AG09319 (cell line): ENCODE data around the gene LGR6.

Experiments
- DNase-seq: peaks from one replicate; pipeline ENCODE4 v3.0.0-alpha.2; 2010; ENCODE audit warnings: low read depth; ENCODE audit errors: extremely low read depth
- TF ChIP-seq, protein P1 (sequence below): IDR thresholded peaks from 2 replicates; pipeline ENCODE4 v1.5.1; 2011; ENCODE audit warnings: low read depth, mild to moderate bottlenecking, inconsistent platforms, low read length, moderate library complexity

The LGR6 gene

DNA sequence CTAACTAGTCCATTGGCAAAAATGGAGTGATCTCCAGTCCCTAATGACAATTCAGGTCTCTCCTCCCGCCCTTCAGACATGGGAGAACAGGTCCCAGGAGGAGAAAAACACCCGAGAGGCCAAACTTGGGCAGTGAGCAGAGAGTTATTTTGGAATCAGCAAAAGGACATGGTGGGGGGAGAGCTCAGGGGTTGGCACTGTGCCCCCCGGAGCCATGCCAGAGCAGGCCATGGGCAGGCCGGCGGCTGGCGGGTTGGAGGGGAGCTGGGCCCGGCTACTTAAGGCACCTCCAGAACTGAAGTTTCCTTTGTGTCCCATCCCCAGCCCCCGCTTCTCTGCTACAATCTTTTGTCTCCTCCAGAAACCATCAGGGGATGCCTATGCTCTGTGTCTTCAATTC is 7.1 kb downstream of the LGR6 start:
- TF ChIP-seq, protein P1, sequence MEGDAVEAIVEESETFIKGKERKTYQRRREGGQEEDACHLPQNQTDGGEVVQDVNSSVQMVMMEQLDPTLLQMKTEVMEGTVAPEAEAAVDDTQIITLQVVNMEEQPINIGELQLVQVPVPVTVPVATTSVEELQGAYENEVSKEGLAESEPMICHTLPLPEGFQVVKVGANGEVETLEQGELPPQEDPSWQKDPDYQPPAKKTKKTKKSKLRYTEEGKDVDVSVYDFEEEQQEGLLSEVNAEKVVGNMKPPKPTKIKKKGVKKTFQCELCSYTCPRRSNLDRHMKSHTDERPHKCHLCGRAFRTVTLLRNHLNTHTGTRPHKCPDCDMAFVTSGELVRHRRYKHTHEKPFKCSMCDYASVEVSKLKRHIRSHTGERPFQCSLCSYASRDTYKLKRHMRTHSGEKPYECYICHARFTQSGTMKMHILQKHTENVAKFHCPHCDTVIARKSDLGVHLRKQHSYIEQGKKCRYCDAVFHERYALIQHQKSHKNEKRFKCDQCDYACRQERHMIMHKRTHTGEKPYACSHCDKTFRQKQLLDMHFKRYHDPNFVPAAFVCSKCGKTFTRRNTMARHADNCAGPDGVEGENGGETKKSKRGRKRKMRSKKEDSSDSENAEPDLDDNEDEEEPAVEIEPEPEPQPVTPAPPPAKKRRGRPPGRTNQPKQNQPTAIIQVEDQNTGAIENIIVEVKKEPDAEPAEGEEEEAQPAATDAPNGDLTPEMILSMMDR = no peak
- DNase-seq = no peak

DNA sequence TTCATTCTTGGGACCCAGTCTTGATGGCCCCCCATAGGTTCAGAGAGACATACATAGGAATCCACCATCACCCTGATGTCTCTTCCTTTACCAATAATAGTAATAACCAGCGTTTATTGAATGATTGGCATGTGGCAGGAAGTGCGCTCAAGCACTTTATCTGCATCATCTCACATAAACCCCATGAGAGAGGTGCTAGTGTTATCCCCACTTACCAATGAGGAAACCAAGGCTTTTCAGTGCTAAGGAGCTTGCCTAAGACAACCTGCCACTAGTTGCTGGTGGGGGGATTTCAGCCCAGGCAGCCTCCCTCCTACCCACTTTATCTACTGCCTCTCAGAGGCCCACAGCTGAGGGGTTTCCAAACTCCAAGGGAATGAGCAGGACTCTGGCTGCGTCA is 7.7 kb downstream of the LGR6 start:
- DNase-seq = no peak
- TF ChIP-seq, protein P1 = no peak

DNA sequence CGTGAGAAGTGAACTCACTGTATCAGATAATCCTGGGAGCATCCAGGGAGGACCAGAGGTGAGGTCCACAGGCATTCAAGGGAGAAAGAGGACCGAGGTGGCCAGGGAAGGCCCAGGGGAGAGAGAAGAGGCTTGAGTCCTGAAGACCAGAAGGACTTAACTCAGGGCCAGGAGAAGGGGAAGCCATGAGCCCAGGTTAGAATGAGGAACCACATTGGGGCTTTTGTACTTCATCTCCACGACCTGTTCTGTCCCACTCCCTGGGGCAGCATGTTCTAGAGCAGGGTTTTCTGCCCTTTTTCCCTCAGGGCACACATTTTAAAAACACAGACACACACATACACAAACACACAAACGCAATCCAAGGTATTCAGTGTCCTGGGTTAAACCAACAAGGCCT is 8.4 kb downstream of the LGR6 start:
- TF ChIP-seq, protein P1 = no peak
- DNase-seq = no peak

DNA sequence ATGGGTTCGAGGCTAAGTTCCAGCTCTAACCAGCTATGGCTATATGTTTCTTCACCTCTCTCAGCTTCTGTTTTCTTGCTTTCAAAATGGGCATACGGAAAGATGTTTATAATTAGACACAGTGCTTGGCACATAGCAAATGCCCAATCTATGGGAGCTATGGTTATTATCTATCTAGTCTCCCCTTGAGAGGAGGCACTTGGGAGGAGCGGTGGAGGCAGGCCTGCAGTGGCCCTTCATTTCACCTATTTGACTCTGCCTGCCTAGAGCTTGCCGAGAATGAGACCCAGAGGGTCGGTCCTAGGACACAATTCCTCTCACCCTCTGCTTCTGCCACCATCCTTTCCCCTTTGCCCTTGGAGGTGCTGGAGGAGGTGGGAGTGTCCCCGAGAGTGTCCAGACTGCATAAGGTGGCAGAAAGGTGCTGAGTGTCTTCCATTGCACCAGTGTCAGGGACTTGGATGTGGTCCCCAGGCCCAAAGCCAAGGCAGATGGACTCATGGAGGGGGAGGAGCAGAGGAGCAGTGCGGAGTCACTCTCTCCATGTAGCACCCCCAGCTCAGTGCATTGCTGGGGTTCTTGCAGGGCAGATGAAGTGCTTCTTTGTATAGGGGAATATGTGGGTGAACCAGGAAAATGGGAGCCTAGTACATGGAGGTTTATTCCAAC is 9.0 kb downstream of the LGR6 start:
- TF ChIP-seq, protein P1 = no peak
- no peak for DNase-seq

DNA sequence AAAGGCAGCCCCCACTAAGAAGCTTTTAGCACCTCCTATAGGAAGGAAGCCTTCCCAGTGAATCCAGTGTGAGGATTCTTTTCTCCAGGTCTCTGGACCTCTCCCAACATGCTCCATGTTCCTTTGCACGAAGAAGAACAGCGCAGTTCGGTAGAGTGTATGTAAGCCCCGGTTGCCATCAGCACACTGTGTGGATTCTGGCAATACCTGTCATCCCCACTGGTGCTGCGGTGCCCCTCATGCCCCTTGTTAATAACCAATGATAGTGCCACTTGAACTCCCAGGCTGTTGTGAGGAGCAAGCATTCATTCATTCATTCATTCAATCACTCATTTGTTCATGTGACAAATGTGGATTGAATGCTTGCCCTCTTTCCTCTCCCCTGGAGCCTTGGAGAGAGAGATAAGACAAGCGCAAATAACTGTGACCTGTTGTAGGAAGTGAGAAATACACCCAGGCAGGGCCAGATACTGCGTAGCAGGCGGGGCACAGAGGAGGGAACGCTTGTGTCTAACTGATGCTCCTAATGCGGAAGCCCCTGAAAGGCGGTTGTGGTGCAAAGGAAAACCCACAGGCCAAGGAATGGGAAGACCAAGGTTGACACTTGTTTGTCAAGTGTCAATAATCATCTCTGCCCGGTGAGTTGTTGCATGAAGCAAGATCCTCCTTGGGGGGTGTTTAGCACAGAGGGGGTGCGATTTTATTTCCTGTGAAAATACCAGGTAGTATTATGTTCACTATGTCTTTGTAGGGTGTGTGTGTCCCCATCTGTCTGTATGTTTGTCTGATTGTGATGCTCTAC is 9.8 kb downstream of the LGR6 start:
- no peak for DNase-seq
- TF ChIP-seq, protein P1 = no peak

DNA sequence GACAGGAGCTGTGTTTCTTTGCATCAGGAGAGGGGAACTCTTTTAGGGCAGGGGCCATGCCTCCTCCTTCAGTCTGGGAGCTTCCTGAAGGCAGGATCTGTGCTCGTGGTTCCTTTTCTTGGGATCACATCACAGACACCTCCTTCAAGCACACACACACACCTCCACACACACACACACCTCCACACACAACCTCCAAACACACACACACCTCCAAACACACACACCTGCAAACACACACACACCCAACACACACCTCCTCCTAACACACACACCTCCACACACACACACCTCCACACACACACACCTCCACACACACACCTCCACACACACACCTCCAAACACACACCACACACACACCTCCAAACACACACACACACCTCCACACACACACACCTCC is 10.5 kb downstream of the LGR6 start:
- TF ChIP-seq, protein P1 = no peak

DNA sequence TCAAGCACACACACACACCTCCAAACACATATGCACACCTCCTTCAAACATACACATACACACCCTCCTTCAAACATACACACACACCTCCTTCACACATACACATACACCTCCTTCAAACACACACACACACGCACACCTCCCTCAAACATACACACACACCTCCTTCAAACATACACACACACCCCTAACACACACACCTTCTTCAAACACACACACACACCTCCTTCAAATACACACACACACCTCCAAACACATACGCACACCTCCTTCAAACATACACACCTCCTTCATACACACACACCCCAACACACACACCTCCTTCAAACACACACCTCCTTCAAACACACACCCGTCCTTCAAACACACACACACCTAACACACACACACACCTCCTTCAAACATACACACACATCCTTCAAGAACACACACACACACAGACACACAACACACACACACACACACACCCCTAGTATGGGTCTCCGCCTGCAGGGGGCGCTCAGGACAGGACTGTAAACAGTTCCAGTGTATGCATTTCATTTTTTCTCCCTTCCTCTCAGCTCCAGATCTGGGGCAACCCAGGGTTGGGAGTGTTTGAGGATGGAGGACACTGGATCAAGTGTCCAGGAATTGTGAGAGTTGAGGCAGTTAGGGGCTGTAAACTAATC is 12.1 kb downstream of the LGR6 start:
- DNase-seq = no peak
- TF ChIP-seq, protein P1 = no peak; the same call in 1 of the 2 replicates

More for the DNA sequence above, 10.5 kb downstream of the LGR6 start:
- no peak for DNase-seq
